Stimulated activated CD4-positive, alpha-beta T cell treated with anti-CD3 and anti-CD28 coated beads, Interleukin-4, amount 100 ng/mL, for 48 hours (primary cell): Measurements from ENCODE around the gene YBX1.
"Not testable (repeated sequence)": the region's sequence is repeated elsewhere in the genome, so short reads cannot be mapped to it uniquely, and the experiment has no call there.

Experiments used
- DNase-seq, 2 donors: peaks; one replicate each; pipeline ENCODE4 v3.0.0-alpha.2; 2020; ENCODE audit warnings: low read depth in 2 of 2

YBX1 gene

GRCh38 chr1:42689912-42690311 is 7.7 kb downstream of the YBX1 start:
- DNase-seq, result no peak

DNA sequence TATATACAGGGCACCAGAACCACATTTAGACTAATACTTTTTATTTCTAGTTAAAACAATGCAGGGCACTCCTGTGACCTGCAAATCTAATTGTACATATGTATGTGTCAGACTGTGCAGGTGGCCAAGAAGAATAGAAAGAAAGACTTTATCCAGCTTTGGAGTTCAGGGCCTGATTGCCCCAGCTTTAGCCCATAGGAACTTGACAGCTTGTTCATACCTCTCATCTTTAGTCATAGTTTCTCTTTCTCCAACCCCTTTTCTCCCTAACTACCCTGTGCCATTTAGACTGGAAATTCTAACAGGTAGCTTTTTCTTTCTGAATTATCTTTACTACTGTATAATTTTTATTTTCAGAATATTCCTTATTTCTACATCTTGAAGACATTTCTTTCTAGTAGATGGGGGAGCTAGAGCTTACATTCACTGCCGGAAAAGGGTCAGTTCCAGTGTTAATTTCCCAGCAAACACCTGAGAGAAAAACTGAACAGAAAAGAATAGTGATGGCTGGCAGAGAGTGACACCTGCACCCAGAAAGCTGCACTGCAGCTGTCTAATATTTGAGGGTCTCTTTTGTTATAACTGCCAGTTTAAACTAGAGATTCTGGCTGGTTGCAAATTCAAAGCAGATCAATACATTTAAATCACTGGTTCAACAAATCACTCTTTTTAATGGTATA is 8.4 kb downstream of the YBX1 start:
- no peak for DNase-seq

- DNase-seq, result no peak
These were observed 8.9 kb downstream of the YBX1 start for GRCh38 chr1:42691157-42691498.

GRCh38 chr1:42692461-42692860 is 10.2 kb downstream of the YBX1 start:
- no peak for DNase-seq

- DNase-seq, result no peak
These were observed 10.7 kb downstream of the YBX1 start for GRCh38 chr1:42692911-42693310.

- DNase-seq, result no peak
These were observed 16.0 kb downstream of the YBX1 start for GRCh38 chr1:42698081-42698813.

GRCh38 chr1:42700006-42700405 is 17.8 kb downstream of the YBX1 start:
- no peak for DNase-seq

- DNase-seq, result no peak
These were observed 21.8 kb downstream of the YBX1 start for GRCh38 chr1:42703888-42704464.

DNA sequence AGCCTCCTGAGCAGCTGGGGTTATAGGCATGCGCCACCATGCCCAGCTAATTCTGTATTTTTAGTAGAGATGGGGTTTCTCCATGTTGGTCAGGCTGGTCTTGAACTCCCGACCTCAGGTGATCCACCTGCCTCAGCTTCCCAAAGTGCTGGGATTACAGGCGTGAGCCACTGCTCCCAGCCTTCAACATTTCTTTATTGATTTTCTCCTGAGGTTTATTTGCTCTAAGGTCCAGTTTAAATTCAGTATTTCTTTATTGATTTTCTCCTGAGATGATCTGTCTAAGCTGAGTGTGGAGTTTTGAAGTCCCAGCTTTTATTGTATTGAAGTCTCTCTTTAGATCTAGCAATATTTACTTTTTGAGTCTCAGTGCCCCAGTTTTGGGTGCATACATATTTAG is 30.6 kb downstream of the YBX1 start:
- not testable (repeated sequence) for DNase-seq

DNA sequence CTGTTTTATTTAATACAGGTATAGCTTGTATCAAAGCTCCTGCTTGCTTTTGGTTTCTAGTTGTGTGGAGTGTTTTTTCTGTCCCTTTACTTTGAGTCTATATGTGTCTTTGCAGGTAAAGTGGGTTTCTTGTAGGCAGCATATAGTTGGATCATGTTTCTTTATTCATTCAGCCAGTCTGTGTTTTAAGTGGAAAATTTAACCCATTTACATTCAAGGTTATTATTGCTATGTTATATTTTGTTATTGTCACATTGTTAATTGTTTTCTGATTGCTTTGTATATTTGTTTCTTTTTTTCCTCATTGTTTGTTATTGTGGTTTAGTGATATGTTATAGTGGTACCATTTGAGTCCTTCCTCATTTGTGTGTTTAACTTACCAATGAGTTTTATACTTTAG is 31.1 kb downstream of the YBX1 start:
- DNase-seq, result no peak

DNA sequence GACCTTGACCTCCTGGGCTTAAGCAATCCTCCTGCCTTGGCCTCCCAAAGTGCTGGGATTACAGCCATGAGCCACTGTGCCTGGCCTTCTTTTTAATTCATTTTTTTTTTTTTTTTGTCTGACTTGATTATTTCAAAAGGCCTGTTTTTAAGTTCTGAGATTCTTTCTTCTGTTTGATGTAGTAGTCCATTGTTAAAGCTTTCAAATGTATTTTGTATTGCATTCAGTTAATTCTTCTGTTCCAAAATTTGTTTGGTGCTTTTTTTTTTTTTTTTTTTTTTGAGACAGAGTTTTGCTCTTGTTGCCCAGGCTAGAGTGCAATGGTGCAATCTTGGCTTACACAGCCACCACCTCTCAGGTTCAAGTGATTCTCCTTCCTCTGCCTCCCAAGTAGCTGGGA is 32.2 kb downstream of the YBX1 start:
- not testable (repeated sequence) for DNase-seq

DNA sequence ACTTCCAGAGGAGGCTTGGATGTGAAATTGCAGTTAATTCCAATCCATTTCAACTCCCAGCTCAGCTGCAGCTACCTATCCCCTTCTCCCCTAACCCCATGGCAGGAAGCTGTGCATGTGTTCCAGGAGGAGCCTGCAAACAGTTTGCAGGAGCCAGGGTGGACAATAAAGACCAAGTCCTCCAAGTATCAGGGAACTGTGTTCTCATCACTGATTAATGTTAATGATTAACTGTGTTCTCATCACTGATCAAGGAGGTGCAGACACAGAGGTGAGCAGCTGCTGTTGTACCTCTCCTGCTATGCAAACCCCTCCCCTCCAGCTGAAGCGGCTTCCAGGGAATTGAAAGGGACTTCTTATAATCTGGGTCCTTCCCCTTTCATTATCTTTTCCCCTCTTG is 38.6 kb downstream of the YBX1 start:
- DNase-seq, result no peak

DNA sequence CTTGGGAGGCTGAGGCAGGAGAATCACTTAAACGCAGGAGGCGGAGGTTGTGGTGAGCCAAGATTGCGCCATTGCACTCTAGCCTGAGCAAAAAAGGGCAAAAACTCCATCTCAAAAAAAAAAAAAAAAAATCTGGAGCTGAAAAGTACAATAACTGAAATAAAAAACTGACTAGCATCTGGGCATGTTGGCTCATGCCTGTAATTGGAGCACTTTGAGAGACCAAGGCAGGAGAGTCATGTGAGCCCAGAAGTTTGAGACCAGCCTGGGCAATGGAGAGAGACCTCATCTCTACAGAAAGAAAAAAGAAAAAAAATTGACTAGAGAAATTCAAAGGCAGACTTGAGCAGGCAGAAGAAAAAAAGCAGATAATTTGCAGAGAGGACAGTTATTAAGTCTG is 39.7 kb downstream of the YBX1 start:
- no peak for DNase-seq

DNA sequence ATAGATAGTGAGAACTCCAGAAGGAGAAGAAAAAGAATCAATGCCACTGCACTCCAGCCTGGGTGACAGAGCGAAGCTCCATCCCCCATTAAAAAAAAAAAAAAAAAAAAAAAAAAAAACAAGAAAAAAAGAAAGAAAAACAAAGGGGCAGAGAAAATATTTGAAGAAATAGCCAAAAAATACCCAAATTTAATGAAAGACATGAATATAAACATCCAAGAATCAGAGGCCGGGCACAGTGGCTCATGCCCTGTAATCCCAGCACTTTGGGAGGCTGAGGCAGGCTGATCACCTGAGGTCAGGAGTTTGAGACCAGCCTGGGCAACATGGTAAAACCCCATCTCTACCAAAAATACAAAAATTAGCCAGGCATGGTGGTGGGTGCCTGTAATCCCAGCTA is 40.2 kb downstream of the YBX1 start:
- not testable (repeated sequence) for DNase-seq

DNA sequence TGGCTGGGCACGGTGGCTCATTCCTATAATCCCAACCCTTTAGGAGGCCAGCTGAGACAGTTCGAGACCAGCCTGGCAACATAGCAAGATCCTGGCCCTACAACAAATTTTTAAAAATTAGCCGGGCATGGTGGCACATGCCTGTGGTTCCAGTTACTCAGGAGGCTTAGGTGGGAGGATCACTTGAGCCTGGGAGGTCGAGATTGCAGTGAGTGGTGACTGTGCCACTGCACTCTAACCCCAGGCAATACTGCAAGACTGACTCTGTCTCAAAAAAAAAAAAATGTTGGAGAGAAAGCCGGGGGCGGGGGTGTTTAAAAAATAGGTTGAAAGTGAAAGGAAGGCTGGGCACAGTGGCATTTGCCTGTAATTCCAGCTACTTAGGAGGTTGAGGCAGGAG is 41.3 kb downstream of the YBX1 start:
- DNase-seq, result no peak

DNA sequence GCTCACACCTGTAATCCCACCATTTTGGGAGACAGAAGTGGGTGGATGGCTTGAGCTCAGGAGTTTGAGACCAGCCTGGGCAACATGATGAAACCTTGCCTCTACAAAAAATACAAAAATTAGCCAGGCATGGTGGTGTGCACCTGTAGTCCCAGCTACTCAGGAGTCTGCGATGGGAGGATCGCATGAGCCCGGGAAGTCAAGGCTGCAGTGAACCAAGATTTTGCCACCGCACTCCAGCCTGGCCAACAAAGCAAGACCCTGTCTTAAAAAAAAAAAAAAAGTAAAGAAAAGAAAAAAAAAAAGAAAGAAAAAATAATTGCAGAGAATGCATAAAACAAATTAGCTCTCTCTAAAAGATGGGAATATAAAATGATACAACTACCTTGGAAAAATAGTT is 43.6 kb downstream of the YBX1 start:
- DNase-seq, result not testable (repeated sequence)

- DNase-seq, result no peak
These were observed 47.8 kb downstream of the YBX1 start for GRCh38 chr1:42730002-42730401.

DNA sequence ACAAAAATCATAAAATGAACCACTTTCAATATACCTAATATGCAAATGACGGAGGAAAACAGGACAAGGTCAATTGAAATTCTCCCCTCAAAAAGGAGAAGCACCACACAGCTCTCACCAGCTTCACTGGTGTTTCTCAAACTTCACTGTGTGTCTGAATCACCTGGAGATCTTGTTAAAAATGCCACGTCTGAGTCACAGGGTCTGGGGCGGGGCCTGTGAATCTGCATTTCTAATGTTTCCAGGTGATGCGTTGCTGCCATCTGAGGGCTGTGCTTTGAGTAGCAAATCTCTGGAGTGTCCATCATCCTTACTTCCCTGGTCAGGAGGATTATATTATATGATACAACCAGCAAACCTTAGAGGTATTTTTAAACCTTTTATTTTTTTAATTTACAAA is 48.8 kb downstream of the YBX1 start:
- DNase-seq, result peak; percentile 49 to 51

GRCh38 chr1:42731585-42731984 is 49.4 kb downstream of the YBX1 start:
- no peak for DNase-seq

- no peak for DNase-seq
These were observed 50.0 kb downstream of the YBX1 start for GRCh38 chr1:42732126-42732680.

DNA sequence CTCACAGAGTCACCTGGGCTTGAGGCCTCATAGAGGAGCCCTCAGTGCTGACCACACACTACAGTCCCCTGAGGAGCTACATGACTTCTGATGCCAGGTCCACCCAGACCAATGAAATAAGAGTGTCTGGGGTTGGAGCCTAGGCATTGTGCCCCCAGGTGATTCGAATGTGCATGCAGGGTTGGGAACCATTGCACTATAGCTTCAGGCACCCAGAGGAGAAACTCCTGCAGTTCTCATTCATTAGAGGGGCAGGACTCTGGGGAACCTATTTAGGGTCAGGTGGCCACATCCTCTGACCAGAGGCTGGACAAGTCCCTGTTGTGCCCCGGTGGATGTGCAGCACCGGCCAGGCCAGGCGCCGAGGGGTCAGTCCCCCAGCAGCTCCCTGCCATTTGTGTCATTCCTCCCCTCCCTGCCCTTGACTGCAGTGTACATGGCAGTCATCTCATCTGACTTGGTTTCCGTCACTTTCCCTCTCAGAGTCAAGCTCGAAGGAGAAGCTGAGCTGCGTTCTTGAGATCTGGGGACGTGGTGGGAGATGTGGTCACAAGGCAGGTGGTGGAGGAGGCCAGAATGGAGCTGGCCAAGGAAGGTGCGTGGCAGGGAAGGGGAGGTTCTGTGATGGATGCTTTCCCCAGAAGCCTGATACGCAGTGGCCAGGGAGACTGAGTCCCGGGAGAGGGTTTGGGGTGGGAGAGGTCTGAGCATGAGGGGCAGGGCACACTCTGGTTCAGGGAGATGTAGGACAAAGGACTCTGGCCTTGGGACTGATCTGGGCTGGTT is 51.4 kb downstream of the YBX1 start:
- DNase-seq, result no peak
